ENCODE data around the gene PPIH.
"Not testable (repeated sequence)": the region's sequence is repeated elsewhere in the genome, so short reads cannot be mapped to it uniquely, and the experiment has no call there.

PPIH gene

GRCh38 chr1:42657981-42658876, at the start of gene PPIH:
PPIH (plus strand) TSS chr1:42658423; CDS start chr1:42658447, 24 bp downstream.
- peak; percentile 85 for DNase-seq (ENCODE audit: low read depth)

GRCh38 chr1:42613803-42614131, 44.5 kb upstream of the PPIH start:
- no peak for DNase-seq (ENCODE audit: low read depth)

DNA sequence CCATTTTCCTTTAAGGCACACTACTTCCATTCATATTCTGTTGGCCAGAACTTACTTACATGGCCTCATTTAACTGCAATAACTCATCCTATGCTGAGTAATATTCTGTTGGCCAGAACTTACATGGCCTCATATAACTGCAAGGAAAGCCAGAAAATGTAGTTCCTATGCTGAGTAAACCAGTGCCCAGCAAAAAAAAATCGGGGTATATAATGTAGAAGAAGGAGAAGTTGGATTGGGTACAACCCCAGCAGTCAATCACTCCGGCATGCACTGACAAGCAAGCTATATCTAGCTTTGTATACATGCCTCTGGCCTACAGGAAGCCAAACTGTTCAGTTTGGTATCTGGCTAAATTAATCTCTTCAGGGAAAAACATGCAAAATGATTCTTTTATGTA, 39.4 kb upstream of the PPIH start:
- DNase-seq (ENCODE audit: low read depth), result peak; percentile 9

- DNase-seq (ENCODE audit: low read depth), result no peak
Measured at GRCh38 chr1:42620307-42620706, 37.9 kb upstream of the PPIH start.

DNA sequence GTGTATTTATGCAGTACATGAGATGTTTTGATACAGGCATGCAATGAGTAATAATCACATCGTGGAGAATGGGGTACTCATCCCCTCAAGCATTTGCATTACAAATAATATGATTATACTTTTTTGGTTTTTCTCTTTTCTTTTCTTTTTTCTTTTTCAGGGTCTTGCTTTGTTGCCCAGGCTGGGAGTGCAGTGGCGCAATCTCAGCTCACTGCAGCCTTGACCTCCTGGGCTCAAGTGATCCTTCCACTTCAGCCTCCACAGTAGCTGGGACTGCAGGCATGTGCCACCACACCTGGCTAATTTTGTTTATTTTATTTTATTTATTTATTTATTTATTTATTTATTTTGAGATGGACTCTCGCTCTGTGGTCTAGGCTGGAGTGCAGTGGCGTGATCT, 37.0 kb upstream of the PPIH start:
- DNase-seq (ENCODE audit: low read depth), result not testable (repeated sequence)

DNA sequence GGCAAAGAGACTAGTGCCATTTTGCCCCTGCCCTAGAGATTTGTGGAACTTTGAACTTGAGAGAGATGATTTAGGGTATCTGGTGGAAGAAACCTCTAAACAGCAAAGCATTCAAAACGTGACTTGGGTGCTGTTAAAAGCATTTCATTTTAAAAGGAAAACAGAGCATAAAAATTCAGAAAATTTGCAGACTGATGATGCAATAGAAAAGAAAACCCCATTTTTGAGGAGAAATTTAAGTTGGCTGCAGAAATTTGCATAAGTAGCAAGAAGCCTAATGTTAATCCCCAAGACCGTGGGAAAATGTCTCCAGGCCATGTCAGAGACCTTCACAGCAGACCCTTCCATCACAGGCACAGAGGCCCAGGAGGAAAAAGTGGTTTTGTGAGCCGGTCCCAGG, 31.0 kb upstream of the PPIH start:
- not testable (repeated sequence) for DNase-seq (ENCODE audit: low read depth)

GRCh38 chr1:42639116-42639515, 19.1 kb upstream of the PPIH start:
- no peak for DNase-seq (ENCODE audit: low read depth)

- DNase-seq (ENCODE audit: low read depth), result no peak
Measured at GRCh38 chr1:42646056-42646455, 12.2 kb upstream of the PPIH start.

DNA sequence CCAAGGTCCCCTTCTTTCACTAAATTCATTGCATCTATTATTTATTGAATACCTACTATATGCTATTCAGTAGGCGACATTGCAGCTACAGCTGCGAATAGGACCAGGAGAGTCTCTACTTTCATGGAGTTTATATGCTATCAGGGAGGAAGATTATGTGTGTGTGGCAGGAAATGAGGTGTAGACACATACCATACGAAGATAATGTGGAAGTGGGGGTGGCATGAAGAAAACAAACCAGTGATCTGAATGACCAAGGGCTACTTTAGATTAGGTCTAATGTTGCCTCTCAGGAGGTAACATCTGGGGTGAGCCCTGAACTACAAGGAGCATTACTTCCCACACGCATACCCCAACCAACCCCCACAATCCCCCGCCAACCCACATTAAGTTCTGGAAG, 1.0 kb upstream of the PPIH start:
- DNase-seq (ENCODE audit: low read depth), result no peak

- no peak for DNase-seq (ENCODE audit: low read depth)
Measured at GRCh38 chr1:42658877-42659337, 684 bp downstream of the PPIH start.

- DNase-seq (ENCODE audit: low read depth), result no peak
Measured at GRCh38 chr1:42660907-42661500, 2.8 kb downstream of the PPIH start.

GRCh38 chr1:42669936-42670335, 11.7 kb downstream of the PPIH start:
- DNase-seq (ENCODE audit: low read depth), result no peak

- no peak for DNase-seq (ENCODE audit: low read depth)
Measured at GRCh38 chr1:42670425-42670824, 12.2 kb downstream of the PPIH start.

GRCh38 chr1:42674214-42674613, 16.0 kb downstream of the PPIH start:
- no peak for DNase-seq (ENCODE audit: low read depth)

- no peak for DNase-seq (ENCODE audit: low read depth)
Measured at GRCh38 chr1:42674682-42675081, 16.5 kb downstream of the PPIH start.

DNA sequence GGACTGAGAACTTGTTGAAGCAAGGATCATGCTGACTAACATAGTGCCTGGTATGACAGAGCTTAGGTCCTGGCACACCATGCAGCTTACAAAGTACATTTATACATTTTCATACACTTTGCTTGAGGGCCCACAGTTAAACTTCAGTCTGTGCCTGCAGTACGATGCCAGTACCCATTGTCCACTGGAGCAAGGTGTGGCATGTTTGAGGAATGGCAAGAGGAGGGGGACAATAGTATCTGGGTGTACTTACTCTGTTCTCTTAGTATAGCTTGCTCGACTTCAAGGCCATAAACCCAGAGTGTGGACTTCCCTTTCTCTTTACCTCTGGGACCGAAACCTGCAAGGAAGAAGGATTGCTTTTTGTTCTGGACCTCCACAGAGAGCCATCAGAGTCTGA, 17.2 kb downstream of the PPIH start:
- DNase-seq (ENCODE audit: low read depth), result no peak

- DNase-seq (ENCODE audit: low read depth), result no peak
Measured at GRCh38 chr1:42676534-42677087, 18.4 kb downstream of the PPIH start.

- no peak for DNase-seq (ENCODE audit: low read depth)
Measured at GRCh38 chr1:42679364-42679983, 21.3 kb downstream of the PPIH start.

- no peak for DNase-seq (ENCODE audit: low read depth)
Measured at GRCh38 chr1:42680055-42680454, 21.8 kb downstream of the PPIH start.

DNA sequence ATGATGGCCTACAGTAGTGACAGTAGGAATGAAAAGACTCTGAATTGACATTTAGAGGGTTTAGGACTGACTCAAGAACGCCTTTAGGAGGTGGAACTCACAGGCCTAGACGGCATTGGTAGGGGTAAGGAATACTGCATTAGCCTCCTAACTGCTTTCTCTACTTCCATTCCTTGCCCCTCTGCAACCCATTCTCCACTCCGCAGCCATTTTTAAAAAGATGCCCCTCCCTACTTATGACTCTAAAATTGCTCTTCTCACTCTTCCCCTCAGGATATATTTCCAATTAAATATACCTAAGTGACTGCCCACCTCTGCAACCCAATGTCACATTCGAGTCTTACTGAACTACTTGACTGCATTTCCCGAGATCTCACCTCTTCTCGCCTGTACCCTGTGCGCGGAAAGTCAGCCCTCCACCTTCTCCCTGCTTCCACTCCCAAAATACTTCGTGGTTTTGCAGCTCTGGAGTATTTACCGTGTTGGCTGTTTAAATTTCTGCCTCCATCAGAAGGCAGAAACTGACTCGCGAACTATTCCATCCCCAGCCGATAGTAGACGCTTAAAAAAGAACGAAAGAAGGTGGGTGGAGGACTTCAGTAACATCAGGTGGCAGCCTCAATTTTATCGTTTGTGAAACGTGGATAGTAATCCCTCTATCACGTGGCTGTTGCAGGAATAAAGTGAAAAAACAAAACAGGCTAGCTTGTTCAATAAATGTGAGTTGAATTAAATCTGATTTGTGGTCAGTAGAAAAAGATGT, 22.9 kb downstream of the PPIH start:
- DNase-seq (ENCODE audit: low read depth), result no peak

DNA sequence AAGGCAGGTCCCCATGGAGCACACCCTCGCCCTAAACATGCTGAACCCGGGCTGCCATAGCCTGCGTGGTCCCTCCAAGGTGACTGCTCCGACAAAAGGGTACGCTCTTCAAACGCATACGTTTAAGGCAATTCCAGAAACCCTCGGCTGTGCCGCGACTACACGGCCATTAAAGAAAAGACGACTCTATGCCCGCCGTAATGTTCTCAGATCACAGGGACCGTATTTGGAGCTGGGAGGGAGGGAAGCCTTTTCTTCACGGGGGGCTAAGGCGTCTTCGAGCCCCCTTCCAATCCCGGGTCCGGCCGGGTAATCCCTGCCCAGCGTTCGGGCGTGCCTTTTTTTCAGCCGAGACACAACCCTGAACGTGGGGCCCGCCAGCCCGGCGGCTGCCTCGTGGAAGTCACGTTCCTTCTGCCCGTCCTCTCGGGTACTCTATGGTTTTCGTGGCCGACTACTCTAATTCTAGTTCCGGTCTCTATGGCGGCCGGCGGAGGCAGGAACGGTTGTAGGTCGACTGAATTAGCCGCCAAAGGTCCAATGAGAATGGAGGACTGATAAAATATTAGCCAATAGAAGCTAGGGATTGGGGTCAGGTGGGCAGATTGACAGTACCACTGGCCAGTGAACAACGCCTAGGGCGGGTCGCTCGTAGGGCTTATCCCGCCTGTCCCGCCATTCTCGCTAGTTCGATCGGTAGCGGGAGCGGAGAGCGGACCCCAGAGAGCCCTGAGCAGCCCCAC, 23.7 kb downstream of the PPIH start, which contains the start of gene YBX1:
TSS of gene YBX1 (plus strand) at position 678 of the 743 bp plus-strand sequence. CDS start 148 bp downstream, outside the sequence.
- DNase-seq (ENCODE audit: low read depth), result peak; percentile 98
